Stimulated activated CD8-positive, alpha-beta memory T cell treated with anti-CD3 and anti-CD28 coated beads, Interleukin-2, amount 100 ng/mL, for 1 hour (primary cell): ENCODE measurements around the gene TPST1.
"Not testable (repeated sequence)": the region's sequence is repeated elsewhere in the genome, so short reads cannot be mapped to it uniquely, and the experiment has no call there.

ENCODE experiments used
- DNase-seq, 2 donors: peaks; one replicate each; pipeline ENCODE4 v3.0.0-alpha.2; 2020; ENCODE audit warnings: low read depth in 2 of 2

TPST1 gene

GRCh38 chr7:66283003-66283920, 78.1 kb downstream of the TPST1 start:
- DNase-seq, result no peak

GRCh38 chr7:66296001-66296521, 90.9 kb downstream of the TPST1 start:
- DNase-seq, result no peak

GRCh38 chr7:66296557-66296956, 91.4 kb downstream of the TPST1 start:
- DNase-seq, result no peak

- DNase-seq, result no peak
These were observed 92.4 kb downstream of the TPST1 start for GRCh38 chr7:66297579-66297978.

GRCh38 chr7:66301249-66301648, 96.1 kb downstream of the TPST1 start:
- DNase-seq, result no peak

GRCh38 chr7:66301737-66302136, 96.6 kb downstream of the TPST1 start:
- no peak for DNase-seq

GRCh38 chr7:66303454-66304155, 98.5 kb downstream of the TPST1 start:
- no peak for DNase-seq

GRCh38 chr7:66304536-66304935, 99.4 kb downstream of the TPST1 start:
- DNase-seq, result no peak

- DNase-seq, result no peak
These were observed 101.1 kb downstream of the TPST1 start for GRCh38 chr7:66306243-66306642.

GRCh38 chr7:66307591-66308215, 102.6 kb downstream of the TPST1 start:
- DNase-seq, result no peak

GRCh38 chr7:66308411-66308810, 103.3 kb downstream of the TPST1 start:
- no peak for DNase-seq

GRCh38 chr7:66310620-66311019, 105.5 kb downstream of the TPST1 start:
- DNase-seq, result no peak

- no peak for DNase-seq
These were observed 108.9 kb downstream of the TPST1 start for GRCh38 chr7:66313886-66314568.

- no peak for DNase-seq
These were observed 110.1 kb downstream of the TPST1 start for GRCh38 chr7:66315192-66315591.

GRCh38 chr7:66319407-66319979, 114.4 kb downstream of the TPST1 start:
- DNase-seq, result no peak

- DNase-seq, result no peak
These were observed 116.1 kb downstream of the TPST1 start for GRCh38 chr7:66321283-66321682.

GRCh38 chr7:66323114-66323796, 118.1 kb downstream of the TPST1 start:
- no peak for DNase-seq

GRCh38 chr7:66324985-66325384, 119.9 kb downstream of the TPST1 start:
- DNase-seq, result not testable (repeated sequence)

- DNase-seq, result no peak
These were observed 121.5 kb downstream of the TPST1 start for GRCh38 chr7:66326501-66327215.

- no peak for DNase-seq
These were observed 125.8 kb downstream of the TPST1 start for GRCh38 chr7:66330961-66331360.
